PC-9 (cell line): ENCODE data around the gene TMEM171.

Experiments used
- CTCF ChIP-seq: fragments of 200-600 bp; sonication (generic); conservative IDR thresholded peaks from 2 replicates; pipeline ENCODE4 v1.6.1; 2017; ENCODE audit warnings: mixed run types, antibody characterized with exemption, mild to moderate bottlenecking, moderate library complexity
- EZH2 ChIP-seq: fragments of 200-600 bp; sonication (generic); IDR thresholded peaks from 2 replicates; pipeline ENCODE4 v1.8.0; 2017; ENCODE audit warnings: antibody characterized with exemption, low read depth

GRCh38 chr5:73151766-73152410 is 31.5 kb downstream of the TMEM171 start:
- TF ChIP-seq CTCF = no peak
- no peak for TF ChIP-seq EZH2
